ENCODE results near the gene UROC1.

The UROC1 gene

DNA sequence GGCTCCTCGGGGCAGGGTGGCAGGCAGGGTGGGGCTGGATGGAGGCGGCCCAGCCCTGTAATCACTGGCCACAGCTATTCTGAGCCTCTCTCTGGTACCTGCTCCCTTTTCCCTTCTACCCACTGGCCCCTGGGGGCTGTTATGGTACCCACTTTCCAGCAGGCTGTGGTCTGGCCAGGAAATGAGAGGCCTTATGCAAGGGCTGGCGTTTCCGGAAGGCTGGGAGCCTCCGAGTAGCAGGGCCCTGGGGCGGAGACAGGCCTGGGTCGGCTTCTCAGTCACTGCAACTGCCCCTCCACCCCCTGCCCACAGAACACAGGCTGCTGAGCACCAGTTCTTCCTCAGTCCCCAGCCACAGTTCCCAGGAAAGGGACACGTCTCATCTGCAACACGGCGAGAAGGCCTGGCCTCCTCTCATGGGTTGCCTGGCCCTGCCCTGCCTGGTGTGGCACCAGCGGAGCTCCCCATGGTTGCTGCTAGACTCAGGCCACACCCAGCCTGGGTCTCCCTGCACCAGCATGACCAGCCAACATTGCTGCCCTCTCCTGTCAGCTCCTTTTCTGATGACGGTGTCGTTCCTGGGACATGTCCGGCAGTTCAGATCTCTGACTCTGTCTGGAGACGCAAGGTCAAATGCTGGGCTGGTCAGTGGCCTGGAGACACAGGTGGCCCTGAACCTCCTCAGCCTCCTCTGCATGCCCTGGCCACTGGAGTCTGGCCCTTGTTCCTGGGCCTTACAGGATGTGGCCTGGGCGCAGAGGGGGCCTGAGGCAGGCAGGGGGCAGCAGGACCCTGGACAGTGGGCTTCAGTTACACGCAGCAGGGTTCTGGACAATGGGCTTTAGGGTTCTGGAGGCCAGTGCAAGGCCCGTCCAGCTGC is 12.8 kb upstream of the UROC1 start:
- no peak for DNase-seq (ENCODE audit: low spot score)

DNA sequence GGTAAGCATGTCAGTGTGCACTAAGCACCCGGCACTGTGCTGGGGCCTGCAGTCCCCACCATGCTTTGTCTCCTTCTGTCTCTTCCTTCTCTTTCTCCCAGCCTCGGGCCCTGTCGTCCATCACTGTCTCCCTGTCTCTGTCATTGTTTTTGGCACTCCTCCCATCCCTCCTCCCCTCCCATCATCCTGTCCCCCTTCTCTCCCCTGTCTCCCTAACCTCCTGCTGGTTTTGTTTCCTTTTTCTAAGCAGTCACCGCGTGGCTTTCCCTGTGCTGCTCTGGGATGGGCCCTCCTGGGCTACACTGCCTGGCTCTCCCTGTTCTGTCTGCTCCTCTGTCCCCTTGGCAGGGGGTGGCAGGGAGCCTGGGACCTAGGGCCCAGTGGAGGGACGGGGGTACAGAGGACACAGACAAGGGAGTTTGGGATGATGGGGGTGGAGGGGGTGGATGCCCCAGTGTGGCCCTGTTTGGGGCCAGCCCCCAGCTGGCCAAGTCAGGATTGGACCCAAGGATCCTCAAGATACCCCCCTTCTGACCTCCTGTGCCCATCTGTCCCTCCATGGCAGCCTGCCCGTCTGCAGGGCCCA is 12.1 kb upstream of the UROC1 start:
- DNase-seq (ENCODE audit: low spot score): no peak

DNA sequence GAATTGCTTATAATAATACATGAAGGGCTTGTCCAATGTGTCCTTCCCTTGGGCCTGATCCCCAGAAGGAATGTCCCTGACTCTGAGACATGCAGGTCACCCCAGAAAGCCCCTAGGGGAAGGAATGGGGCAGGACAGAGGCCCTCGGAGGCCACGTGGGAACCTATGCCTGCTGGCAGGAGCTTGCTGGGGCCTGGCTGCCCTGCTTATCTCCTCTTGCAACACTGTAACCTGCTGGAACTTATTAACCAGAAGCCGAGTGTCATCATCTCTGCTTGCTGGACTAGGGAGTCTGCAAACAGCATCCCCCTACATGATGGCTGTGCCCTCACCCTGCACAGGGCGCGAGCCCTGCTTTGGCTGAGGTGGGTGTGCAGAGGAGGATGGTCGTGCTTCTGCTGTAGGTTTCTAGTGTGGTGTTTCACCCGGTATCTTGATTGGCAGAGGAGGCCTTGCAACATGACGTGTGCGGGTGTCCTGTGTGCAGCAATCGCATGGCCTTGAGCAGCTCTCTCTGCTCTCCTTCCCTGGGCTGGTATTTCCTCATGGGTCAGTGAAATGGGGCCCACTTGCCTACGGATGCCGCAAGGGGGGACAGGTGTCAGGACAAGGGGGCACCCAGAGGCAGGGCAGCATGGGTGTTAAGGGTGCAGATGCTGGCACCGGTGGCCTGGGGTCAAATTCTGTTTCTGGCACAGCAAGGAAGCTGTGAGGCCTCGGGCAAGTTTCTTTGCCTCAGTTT is 11.4 kb upstream of the UROC1 start:
- no peak for DNase-seq (ENCODE audit: low spot score)

DNA sequence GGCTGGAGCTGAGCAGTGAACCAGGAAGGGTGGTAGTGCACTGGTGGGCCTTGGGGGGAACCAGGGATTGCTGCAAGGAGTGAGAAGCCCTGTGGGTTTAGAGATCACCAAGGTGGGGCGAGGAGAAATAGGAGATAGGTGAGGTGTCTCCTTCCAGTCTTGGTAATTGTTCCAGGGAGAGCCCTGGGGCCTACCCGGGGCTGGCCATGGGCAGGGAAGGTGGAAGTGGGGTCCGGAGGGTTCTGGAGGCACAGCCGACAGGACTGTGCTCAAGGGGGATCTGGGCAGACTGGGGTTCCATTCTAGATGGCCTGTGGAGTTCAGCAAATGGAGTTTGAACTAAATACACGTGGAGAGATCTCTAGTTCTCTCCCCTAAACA is 10.8 kb upstream of the UROC1 start:
- no peak for DNase-seq (ENCODE audit: low spot score)

DNA sequence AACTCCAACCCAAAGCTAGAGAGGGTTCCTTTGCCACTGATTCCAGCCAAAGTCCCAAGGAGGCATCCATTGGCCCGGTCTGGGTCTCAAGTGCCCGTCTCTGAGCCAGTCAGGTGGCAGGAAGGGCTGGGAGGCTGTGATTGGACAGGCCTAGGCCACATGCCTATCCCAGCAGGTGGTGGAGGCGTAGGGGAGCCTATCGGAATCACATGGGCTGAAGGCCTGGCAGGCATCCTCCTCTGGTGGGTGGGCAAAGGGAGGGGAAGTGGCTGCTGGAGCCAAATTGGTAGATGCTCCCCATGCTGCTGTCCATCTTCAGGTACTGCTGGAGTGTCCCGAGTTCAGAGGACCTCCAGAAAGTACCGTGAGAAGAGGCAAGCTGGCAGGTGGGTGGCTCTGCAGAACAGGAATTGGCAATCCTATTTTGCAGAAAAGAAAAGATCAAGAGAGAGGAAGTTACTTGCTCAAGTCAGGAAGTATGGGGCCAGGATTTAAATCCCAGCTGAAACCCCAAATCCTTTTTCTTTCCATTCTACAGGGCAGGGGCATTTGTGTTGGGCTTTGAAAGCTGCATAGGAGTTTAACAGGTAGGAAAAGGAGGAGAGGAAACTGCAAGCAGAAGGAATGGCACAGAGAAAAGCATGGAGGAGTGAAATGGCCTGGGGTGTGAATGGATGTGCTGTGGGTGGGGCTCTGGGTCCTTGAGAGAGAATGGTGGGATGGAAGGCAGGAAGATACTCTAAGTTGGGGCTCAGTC is 10.1 kb upstream of the UROC1 start:
- no peak for DNase-seq (ENCODE audit: low spot score)

DNA sequence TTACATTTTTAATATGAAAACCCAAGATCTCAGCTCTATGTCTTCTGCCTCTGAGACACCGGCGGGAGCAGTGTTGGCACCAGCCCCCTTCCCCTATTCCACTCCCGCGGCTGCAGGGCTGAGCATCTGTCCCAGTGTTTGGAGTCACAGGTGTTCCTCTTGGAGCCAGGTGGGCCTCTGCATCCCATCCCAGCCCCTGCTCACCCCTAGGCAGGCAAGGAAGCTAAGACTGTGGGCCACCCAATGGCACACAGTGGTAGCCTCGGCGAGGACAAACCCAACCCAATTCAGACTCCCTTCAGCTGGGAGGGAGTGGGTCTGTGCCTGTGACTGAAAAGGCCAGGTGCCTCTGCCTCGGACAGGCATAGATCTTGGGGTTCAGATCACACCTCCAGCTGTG is 9.4 kb upstream of the UROC1 start:
- DNase-seq (ENCODE audit: low spot score): no peak

DNA sequence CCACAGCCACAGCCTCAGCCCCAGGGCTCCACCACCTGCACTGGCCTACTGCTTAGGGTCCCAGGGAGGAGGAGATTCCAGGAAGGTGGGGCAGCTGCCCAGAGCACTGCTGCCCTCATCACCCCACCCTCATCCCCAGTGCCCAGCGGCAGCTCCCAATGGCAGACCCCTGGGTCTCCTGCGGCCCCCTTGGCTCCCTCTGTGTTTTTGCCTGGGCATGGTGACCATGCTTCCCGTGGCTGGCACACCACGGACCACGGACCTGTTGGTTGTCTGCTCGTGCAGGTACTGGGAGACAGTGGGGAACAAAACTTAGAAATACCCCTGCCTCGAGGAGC is 9.1 kb upstream of the UROC1 start:
- no peak for DNase-seq (ENCODE audit: low spot score)

DNA sequence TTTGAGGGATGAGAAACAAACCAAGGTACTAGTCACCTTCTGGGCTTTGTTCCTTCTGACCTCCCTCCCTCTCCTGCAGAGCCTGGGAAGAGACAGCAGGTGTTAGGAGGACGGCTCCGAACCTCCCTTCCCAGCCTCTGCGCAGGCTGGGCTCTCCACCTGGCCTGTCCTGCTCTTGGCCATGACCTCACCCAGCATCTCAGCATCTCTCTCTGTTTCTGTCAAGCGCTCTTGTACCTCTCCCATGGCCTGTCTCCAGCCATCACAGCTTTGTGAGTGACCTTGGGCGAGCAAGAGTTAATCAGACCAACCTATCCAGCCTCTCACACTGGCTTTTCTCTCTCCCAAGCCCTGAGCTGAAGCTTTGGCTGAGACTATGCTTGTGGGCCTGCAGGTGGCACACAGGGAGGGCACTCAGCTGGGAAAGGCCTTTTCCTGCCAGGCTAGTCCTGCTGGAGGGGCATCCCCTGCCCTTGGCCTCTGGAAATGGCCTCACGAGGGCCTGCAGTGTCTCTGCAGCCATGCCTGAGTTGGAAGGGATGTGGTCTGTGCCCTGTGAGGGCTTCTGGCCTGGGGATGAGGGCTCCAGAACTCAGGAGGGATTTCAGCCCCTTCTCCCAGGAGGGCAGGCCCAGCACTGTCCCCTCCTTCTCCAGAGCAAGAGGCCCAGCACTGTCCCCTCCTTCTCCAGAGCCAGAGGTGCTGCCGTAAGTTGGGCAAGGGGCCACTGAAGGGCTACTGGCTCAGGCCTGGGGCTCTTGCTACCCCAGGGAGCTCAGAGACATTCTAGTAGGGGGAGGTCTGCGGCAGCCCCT is 8.5 kb upstream of the UROC1 start:
- DNase-seq (ENCODE audit: low spot score): no peak

DNA sequence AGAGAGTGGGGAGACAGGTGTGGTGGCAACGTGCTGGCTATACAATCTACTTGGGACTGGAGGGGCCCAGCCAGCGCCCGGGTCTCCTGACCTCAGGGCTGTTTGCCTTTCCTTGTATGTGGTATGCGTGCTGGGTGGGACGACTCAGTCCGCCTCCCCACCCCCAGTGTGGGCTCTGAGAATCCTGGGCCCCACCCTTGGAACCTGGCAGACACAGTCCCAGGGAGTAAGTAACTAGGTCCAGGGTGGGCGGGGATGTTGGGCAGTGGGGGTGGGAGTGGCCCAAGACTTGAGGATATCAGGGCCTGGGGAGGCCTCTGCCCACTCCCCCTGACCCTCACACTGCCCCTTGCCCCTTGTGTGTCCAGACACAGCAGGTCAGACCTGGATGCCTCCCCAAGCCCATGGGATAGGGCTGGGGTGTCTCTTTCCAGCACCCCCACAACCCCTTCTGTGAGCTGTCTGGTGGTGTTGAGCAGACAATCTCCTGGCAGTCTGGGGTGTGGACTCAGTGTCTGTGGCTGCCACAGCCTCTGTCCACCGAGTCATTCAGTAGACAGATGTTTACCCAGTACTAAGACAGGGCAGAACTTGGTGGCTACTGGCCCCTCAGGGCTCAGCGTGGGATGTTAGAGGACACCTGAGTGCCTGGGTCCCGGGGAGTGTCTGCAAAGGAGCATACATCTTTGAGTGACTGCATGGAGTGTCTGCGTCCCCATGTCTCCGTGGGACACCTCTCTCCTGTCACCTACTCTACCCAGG is 7.7 kb upstream of the UROC1 start:
- DNase-seq (ENCODE audit: low spot score): no peak

DNA sequence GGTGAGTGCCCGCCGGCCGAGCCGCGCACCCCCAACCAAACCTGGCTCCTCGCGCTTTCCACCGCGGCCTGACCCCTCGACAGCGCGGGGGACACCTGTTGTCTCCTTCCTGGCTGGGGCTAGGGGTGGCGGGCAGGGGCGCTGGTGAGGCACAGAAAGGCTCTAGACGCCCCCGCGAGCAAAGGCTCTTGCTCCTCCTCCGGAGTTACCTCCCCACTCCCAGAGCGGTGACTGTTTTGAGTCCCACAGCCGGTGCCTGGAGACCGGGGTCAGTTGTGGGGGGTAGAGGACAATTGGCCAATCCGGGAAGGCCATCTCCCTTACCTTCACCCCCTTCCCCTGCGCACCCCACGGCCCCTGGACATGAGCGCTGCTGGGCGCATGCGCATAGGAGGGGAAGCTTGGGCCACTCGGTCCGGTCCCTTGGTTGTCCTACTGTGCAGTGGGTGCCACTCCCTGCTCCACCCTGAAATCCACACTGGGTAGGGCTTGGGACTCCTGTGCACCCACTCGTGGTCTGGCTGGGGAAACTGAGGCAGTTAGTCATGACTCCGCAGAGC is 6.9 kb upstream of the UROC1 start:
- no peak for DNase-seq (ENCODE audit: low spot score)

DNA sequence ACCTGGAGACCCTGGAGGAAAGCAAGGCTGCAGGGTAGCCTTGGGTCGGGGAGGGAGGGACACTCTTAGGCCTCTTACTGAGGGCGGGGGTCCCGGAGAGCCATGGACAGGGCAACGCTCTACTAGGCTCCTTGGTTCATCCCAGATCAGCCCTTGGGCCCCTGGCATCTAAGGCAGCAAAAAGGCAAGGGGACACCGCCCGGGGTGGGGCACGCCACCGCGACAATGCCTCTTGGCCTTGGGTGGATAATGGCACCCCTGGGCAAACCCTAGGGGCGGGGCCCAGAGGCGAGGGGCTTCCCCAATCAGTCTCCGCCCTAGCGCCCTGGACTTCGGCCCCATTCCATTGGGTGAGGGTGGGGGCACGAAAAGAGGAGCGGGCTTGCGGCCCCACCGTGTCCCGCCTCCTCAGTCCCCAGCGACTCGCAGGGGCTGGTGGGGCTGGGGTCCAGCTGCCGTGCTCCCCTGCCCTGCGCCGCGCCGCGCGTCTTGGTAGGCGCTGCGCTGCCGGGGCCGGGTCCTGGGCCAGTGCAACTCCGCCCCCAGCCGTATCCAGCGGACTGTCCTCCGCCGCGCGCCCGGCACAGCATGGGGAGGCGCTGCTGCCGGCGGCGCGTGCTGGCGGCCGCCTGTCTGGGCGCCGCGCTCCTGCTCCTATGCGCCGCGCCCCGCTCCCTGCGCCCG is 6.3 kb upstream of the UROC1 start, which contains the start of gene CHST13:
Gene CHST13 (plus strand): TSS at position 411 of the 684 bp plus-strand sequence. CDS start 178 bp downstream, at position 589.
- DNase-seq (ENCODE audit: low spot score): no peak

DNA sequence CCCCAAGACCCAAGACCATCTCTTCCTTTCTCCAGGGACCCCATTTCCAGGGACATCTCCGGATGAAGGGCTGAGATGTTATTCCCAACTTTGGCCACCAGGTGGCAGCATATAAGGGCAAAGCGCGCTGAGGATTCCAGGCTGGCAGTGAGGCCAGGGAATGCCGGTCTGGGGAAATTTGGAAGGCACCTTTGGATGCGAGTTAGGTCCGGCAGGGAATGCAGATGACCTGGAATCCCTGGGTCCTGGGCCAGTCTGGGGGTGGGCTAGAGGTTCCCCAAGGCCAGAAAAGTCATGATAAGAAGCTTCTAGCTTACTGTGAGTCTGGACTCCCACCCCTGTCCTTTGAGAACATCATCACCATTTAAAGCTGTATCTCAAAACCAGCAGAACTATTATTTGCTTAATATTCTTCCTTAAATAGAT is 4.8 kb upstream of the UROC1 start:
- peak; percentile 48 for DNase-seq (ENCODE audit: low spot score)

DNA sequence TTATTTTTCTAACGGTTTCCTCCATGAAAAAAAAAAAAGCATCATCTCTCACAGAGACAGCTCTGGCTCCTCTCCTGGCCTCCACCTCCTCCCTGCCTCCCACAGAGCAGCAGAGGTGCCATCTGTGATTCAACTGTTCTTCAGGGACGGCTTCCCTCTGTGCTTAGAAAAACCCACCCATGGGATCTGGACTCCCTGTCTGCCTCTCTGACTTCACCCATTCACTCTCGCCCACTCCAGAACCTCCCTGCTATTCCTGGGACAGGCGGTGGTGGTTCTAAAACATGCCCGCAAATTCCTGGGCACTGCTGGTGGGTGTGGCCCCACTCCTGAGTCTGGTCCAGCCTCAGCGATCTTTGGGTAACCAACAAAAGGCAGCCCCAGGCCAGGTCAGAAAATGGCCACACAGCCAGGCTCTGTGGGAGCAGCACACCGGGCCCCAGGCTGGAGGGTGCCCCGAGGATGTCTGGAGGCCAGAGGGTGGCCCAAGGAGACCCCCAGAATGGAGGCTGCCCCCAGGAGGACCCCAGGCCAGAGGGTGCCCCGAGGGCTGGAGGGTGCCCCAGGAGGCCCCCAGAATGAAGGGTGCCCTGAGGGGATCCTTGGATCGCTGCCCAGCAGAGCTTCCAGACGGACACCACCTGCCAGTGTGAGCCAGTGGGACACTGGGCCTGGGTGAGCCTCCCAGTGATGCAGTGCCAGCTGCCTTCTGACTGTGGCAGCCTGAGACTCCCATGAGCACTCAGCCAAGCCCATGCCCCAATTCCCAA is 3.7 kb upstream of the UROC1 start:
- DNase-seq (ENCODE audit: low spot score): no peak

DNA sequence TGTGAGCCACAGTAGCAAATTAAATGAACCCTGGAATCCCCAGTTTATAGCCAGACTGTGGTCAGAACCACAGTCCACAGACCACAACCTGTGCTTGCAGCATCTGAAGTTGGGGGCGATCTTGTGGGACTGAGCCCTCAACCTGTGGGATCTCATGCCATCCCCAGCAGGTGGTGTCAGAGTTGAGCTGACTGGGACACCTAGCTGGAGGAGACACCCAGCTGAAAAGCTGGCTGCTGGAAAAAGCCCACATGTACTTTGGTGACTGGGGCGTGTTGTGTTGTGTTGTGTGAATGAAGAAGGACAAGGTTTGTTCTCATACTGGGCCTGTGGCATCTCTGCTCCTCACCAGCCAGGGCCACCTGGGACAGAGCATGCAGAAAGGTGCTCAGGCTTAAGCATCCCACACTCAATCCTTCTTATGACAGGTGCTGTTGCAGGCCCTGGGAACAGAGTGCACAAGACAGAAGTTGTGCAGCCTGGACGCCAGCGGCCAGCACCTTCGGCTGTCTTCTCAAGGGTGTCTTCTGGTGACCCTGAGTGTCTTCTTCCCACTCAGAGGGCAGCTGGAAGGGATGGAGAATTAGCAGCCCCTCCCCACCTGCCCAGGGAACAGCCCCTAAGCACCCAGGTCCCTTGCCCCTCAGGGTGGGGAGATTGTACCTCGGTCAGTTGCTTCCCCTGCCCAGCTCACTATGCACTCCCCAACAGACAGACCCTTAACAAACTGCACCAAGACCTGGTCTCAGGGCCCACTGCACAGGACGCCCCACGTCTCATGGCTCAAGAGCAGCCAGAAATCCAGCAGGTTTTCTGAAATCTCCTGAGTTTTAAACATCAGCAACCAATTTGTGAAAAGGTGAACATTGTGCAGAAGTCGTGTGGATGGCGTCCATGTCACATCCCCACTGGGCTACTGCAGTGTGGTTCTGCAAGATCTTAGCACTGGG is 2.2 kb upstream of the UROC1 start:
- no peak for DNase-seq (ENCODE audit: low spot score)

DNA sequence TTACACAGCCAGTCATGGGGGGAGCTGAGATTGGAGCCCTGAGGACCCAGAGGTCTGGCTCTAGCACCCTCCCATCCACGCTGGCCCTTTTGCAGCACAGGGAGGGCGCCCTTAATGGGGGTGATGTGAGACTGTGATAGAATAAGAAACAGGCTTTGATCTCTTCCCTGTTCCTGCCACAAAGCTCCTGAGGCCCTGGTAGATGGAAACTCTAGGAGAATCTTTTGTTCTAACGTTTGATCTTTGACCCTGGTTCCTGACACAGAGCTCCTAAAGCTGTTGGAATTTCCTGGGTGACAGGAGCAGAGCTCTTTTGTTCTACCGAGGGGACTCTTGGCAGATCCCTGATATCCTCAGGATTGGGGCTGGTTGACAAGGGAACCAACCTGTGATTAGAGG is 1.2 kb upstream of the UROC1 start:
- no peak for DNase-seq (ENCODE audit: low spot score)

DNA sequence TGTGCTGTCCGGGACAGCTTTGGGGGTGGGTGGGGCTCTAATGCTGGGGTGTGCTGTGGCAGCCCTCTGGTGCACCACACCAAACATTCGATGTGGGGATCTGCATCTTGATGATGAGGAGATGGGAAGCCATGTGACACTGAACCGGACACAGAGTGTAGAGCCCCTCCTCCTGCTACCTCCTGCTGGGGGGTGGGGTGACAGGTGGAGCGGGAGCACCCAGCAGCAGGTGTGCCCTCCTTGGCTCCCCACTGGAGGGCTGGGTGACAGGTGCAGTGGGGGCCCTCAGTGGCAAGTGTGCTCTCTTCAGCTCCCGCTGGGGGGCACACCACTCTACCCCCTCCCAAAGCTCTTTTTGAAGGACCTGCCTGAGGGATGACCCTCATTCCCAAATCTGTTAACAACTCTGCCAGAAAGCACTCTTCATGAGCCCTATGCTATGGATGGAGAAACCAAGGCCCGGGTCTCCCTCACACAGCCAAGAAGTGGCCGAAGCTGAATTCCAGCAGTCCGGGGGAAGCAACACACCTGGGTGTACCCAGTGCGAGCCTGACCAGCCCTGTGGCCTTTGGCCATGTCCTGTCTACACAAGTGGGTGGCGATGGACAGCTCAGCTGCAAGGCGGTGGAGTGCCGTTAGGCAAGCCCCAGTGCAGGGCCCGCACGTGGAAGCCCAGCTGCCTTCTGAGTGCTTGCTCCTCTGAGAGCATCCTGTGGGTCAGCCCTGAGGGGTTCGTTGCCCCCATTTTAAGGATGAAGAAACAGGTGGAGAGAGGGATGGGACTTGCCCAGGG is 609 bp upstream of the UROC1 start:
- DNase-seq (ENCODE audit: low spot score): no peak

DNA sequence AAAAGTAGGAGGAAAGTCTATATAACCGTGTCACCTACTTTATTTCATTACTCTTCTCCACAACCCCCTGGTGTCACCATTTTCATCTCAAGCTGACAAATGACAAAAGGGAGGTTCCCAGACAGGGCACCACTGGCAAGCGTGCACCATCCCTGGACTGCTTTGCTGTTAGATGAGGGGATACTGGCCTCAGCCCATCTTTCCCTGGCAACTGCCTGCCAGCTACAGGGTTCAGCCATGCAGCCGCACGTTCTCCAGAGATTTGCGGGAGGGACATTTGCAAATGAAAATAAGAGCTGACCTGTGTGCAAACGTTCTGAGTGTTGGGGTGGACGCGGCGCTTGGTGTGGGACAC is 660 bp downstream of the UROC1 start:
- no peak for DNase-seq (ENCODE audit: low spot score)
